Neural cell (in vitro differentiated cells): ENCODE results near the gene CYP19A1. TPM values are rescaled to one million over a fixed set of nuclear protein-coding genes. Genes with fewer than 3 reads are reported as not detected.

Experiments used
- H2AFZ ChIP-seq: fragments of 200-600, 300-800 bp; sonication (generic), shearing (Covaris generic); 2 replicates; pipeline ENCODE4 v1.6.0; 2014; ENCODE audit warnings: low read depth, mild to moderate bottlenecking, antibody characterized with exemption, low read length, moderate library complexity
- H3F3A ChIP-seq: fragments of 200-600 bp; shearing (Covaris generic); 2 replicates; pipeline ENCODE4 v1.6.1; 2016; ENCODE audit warnings: mild to moderate bottlenecking, moderate library complexity, mixed read lengths, antibody characterized with exemption, low read length; ENCODE audit not compliant: insufficient read depth, poor library complexity, severe bottlenecking
- H3K27ac ChIP-seq: fragments of 200-600, 300-800 bp; sonication (generic), shearing (Covaris generic); 2 replicates; pipeline ENCODE4 v1.5.1; 2014; ENCODE audit warnings: mild to moderate bottlenecking, low read length, moderate library complexity
- H3K27me3 ChIP-seq: fragments of 300-800, 200-600 bp; sonication (generic), shearing (Covaris generic); 2 replicates; pipeline ENCODE4 v1.6.0; 2014; ENCODE audit warnings: mild to moderate bottlenecking, low read depth, low read length, moderate library complexity; ENCODE audit not compliant: insufficient read depth
- H3K36me3 ChIP-seq: fragments of 300-800, 200-600 bp; sonication (generic), shearing (Covaris generic); 2 replicates; pipeline ENCODE4 v1.5.1; 2014; ENCODE audit warnings: mild to moderate bottlenecking, antibody characterized with exemption, low read length, moderate library complexity; ENCODE audit not compliant: insufficient read depth
- H3K4me2 ChIP-seq: fragments of 300-800, 200-600 bp; sonication (generic), shearing (Covaris generic); 2 replicates; pipeline ENCODE4 v1.6.0; 2014; ENCODE audit warnings: mild to moderate bottlenecking, low read length
- H3K4me3 ChIP-seq: fragments of 300-800, 200-600 bp; sonication (generic), shearing (Covaris generic); 2 replicates; pipeline ENCODE4 v1.5.1; 2014; ENCODE audit warnings: mild to moderate bottlenecking, low read length, moderate library complexity
- H3K79me2 ChIP-seq: fragments of 200-600 bp; shearing (Covaris generic); replicated peaks from 2 replicates; pipeline ENCODE4 v1.6.0; 2014; ENCODE audit warnings: mild to moderate bottlenecking, low read length, moderate library complexity; ENCODE audit not compliant: insufficient read depth
- H3K9ac ChIP-seq: fragments of 300-800, 200-600 bp; sonication (generic), shearing (Covaris generic); 2 replicates; pipeline ENCODE4 v1.6.1; 2016; ENCODE audit warnings: mild to moderate bottlenecking, low read length, mixed read lengths
- H3K9me2 ChIP-seq: fragments of 200-600 bp; shearing (Covaris generic); 2 replicates; pipeline ENCODE4 v1.6.1; 2016; ENCODE audit warnings: mild to moderate bottlenecking, low read length, mixed read lengths; ENCODE audit not compliant: insufficient read depth
- H3K9me3 ChIP-seq: fragments of 200-600, 300-800 bp; sonication (generic), shearing (Covaris generic); 2 replicates; pipeline ENCODE4 v1.6.1; 2016; ENCODE audit warnings: mild to moderate bottlenecking, mixed run types, low read length, moderate library complexity, mixed read lengths
- H4K20me1 ChIP-seq: fragments of 200-600 bp; shearing (Covaris generic); 2 replicates; pipeline ENCODE4 v1.6.1; 2016; ENCODE audit warnings: mild to moderate bottlenecking, mixed run types; ENCODE audit not compliant: insufficient read depth
- EP300 ChIP-seq: fragments of 450-650 bp; conservative IDR thresholded peaks from 2 replicates; pipeline ENCODE4 v1.6.1; 2014; ENCODE audit warnings: antibody characterized with exemption, mild to moderate bottlenecking, moderate library complexity; ENCODE audit not compliant: poor library complexity, severe bottlenecking
- EZH2 ChIP-seq: fragments of 200-600, 300-800 bp; shearing (Covaris generic), sonication (generic); IDR thresholded peaks from 2 replicates; pipeline ENCODE4 v1.6.1; 2014; ENCODE audit warnings: antibody characterized with exemption, low read length, borderline replicate concordance, mild to moderate bottlenecking; ENCODE audit not compliant: insufficient read depth, poor library complexity, severe bottlenecking
- MXI1 ChIP-seq: fragments of 450-650 bp; conservative IDR thresholded peaks from 2 replicates; pipeline ENCODE4 v1.6.1; 2014; ENCODE audit warnings: antibody characterized with exemption, mild to moderate bottlenecking; ENCODE audit not compliant: poor library complexity, severe bottlenecking
- POLR2AphosphoS5 ChIP-seq: IDR thresholded peaks from 2 replicates; pipeline ENCODE4 v1.6.1; 2012
- RAD21 ChIP-seq: fragments of 450-650 bp; conservative IDR thresholded peaks from 2 replicates; pipeline ENCODE4 v1.6.1; 2014; ENCODE audit warnings: antibody characterized with exemption, mild to moderate bottlenecking, moderate library complexity
- SMC3 ChIP-seq: fragments of 450-650 bp; conservative IDR thresholded peaks from 2 replicates; pipeline ENCODE4 v1.6.1; 2014; ENCODE audit warnings: antibody characterized with exemption, mild to moderate bottlenecking, moderate library complexity; ENCODE audit not compliant: poor library complexity
- TAF1 ChIP-seq: IDR thresholded peaks from 2 replicates; pipeline ENCODE4 v1.6.1; 2012; ENCODE audit warnings: low read depth
- polyA plus RNA-seq: library from polyadenylated mRNA; depleted of rRNA; stranded (reverse); fragments of >200 nt; gene quantifications from 2 replicates; pipeline ENCODE4 v1.2.3, GENCODE V29; 2014
- TF ChIP-seq, protein P1 (sequence below): fragments of 450-650 bp; IDR thresholded peaks from 2 replicates; pipeline ENCODE4 v1.5.1; 2014; ENCODE audit warnings: antibody characterized with exemption, mild to moderate bottlenecking, moderate library complexity; ENCODE audit not compliant: poor library complexity, severe bottlenecking
- TF ChIP-seq, protein P2 (sequence below): IDR thresholded peaks from 2 replicates; pipeline ENCODE4 v1.6.1; 2012; ENCODE audit warnings: borderline replicate concordance

The CYP19A1 gene
- polyA plus RNA-seq, 1 donor from 2014 or later: not detected

DNA sequence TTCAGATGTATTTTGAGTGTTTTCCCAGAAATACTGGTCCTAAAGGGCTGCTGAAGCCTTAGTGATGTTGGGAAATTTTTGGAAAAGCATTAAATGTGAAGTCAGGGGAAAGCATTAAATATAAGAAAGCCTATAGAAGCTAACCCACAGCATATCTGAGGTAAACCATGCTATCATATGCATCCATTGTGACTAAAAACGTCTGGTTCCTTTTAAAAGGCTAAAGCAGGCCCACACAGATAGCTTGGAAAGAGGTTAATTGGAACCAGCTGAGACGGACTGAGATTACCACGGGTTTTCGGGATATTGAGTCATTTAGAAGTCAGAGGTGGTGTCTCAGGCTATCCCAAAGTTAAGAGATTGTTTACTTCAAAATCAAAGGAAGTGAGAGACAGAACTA, 78.2 kb downstream of the CYP19A1 start:
- TF ChIP-seq, protein P1, sequence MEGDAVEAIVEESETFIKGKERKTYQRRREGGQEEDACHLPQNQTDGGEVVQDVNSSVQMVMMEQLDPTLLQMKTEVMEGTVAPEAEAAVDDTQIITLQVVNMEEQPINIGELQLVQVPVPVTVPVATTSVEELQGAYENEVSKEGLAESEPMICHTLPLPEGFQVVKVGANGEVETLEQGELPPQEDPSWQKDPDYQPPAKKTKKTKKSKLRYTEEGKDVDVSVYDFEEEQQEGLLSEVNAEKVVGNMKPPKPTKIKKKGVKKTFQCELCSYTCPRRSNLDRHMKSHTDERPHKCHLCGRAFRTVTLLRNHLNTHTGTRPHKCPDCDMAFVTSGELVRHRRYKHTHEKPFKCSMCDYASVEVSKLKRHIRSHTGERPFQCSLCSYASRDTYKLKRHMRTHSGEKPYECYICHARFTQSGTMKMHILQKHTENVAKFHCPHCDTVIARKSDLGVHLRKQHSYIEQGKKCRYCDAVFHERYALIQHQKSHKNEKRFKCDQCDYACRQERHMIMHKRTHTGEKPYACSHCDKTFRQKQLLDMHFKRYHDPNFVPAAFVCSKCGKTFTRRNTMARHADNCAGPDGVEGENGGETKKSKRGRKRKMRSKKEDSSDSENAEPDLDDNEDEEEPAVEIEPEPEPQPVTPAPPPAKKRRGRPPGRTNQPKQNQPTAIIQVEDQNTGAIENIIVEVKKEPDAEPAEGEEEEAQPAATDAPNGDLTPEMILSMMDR: no peak
- TF ChIP-seq, protein P2, sequence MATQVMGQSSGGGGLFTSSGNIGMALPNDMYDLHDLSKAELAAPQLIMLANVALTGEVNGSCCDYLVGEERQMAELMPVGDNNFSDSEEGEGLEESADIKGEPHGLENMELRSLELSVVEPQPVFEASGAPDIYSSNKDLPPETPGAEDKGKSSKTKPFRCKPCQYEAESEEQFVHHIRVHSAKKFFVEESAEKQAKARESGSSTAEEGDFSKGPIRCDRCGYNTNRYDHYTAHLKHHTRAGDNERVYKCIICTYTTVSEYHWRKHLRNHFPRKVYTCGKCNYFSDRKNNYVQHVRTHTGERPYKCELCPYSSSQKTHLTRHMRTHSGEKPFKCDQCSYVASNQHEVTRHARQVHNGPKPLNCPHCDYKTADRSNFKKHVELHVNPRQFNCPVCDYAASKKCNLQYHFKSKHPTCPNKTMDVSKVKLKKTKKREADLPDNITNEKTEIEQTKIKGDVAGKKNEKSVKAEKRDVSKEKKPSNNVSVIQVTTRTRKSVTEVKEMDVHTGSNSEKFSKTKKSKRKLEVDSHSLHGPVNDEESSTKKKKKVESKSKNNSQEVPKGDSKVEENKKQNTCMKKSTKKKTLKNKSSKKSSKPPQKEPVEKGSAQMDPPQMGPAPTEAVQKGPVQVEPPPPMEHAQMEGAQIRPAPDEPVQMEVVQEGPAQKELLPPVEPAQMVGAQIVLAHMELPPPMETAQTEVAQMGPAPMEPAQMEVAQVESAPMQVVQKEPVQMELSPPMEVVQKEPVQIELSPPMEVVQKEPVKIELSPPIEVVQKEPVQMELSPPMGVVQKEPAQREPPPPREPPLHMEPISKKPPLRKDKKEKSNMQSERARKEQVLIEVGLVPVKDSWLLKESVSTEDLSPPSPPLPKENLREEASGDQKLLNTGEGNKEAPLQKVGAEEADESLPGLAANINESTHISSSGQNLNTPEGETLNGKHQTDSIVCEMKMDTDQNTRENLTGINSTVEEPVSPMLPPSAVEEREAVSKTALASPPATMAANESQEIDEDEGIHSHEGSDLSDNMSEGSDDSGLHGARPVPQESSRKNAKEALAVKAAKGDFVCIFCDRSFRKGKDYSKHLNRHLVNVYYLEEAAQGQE: no peak
- TF ChIP-seq POLR2AphosphoS5 (no peak), EZH2 (no peak), TAF1 (no peak), SMC3 (no peak), MXI1 (no peak), RAD21 (no peak), EP300 (no peak)
- no peaks in the 10 kb centered on the region for H3K9me2 ChIP-seq
- no peaks in the 10 kb centered on the region for H3F3A ChIP-seq
- H3K9me3 ChIP-seq: no peaks in the 10 kb centered on the region
- no peaks in the 10 kb centered on the region for H3K79me2 ChIP-seq
- H3K36me3 ChIP-seq: no peaks in the 10 kb centered on the region
- no peaks in the 10 kb centered on the region for H4K20me1 ChIP-seq
- H3K27me3 ChIP-seq: no peaks in the 10 kb centered on the region
- no peak overlapping the region for H2AFZ ChIP-seq
- no peak overlapping the region for H3K27ac ChIP-seq
- H3K9ac ChIP-seq: no peak overlapping the region
- H3K4me3 ChIP-seq: no peak overlapping the region
- no peak overlapping the region for H3K4me2 ChIP-seq

DNA sequence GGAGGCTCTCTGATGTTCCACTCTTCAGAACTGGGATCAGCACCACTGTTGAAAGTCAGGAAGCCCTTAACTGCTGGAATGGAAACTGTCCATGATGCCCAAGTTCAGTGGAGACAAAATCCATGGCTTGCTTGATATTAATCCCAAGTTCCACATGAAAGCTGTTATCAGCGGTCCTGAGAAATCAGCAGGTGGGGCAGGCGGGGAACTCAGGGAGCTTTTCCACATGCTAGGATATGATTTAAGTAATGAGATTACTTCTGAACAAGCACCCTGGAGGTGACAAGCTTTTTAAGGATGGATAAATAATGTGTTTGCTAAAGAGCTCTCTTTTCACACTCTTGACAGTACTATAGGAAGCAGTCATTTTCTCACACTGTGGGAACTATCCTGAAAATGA, 82.9 kb downstream of the CYP19A1 start:
- H2AFZ ChIP-seq: no peak overlapping the region
- H3K4me3 ChIP-seq: no peak overlapping the region
- H3K36me3 ChIP-seq: no peaks in the 10 kb centered on the region
- H3K27me3 ChIP-seq: no peaks in the 10 kb centered on the region
- no peaks in the 10 kb centered on the region for H3F3A ChIP-seq
- no peaks in the 10 kb centered on the region for H3K9me2 ChIP-seq
- no peaks in the 10 kb centered on the region for H4K20me1 ChIP-seq
- H3K79me2 ChIP-seq: no peaks in the 10 kb centered on the region
- H3K9me3 ChIP-seq: no peaks in the 10 kb centered on the region
- H3K9ac ChIP-seq: no peak overlapping the region
- H3K27ac ChIP-seq: no peak overlapping the region
- H3K4me2 ChIP-seq: no peak overlapping the region
- TF ChIP-seq POLR2AphosphoS5 (no peak), EP300 (no peak), TAF1 (no peak), EZH2 (no peak)
- TF ChIP-seq, protein P1: no peak
